Measurements from ENCODE around the gene HADH.
A peak's percentile ranks its signal among the peaks of the same experiment; 100 is the strongest.
"Not testable (repeated sequence)": the region's sequence is repeated elsewhere in the genome, so short reads cannot be mapped to it uniquely, and the experiment has no call there.

The HADH gene

DNA sequence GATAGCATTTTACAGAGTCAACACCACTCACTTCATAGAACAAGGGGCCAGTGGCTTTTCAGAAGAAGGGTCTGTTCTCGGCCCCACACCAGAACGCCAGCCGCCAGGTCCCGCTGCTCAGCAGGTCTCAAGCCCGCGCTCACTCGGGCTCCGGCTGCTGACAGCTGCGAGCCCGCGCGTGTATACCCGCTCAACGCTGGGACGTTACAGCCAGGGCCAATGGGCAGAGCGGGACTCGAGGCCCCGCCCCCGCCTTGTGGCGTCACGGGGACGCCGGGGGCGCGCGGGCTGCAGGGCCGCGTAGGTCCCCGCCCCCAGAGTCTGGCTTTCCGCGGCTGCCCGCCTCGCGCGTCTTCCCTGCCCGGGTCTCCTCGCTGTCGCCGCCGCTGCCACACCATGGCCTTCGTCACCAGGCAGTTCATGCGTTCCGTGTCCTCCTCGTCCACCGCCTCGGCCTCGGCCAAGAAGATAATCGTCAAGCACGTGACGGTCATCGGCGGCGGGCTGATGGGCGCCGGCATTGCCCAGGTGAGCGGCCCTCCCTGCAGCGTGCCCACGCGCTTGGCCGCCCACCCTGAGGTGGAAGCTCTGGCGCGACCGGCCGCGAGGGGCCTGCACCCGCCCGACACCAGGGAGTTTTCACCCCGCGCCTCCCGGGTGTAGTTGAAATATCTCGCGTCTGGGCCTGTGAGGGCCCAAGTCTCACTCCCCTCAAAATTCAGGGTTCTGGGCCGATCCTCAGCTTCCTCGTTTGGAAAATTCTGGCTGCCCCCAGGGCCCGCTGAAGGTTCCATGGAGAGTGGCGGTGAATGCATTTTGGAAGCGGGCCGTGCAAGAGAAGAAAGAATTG lies at the start of gene HADH:
TSS of gene HADH (plus strand) at position 353 of the 850 bp plus-strand sequence. CDS start at position 397, 44 bp downstream.
- peak; percentile 88 to 94 for DNase-seq (ENCODE audit: low read depth in 2 of 2)

GRCh38 chr4:107945809-107946208 lies 43.9 kb upstream of the HADH start:
- DNase-seq (ENCODE audit: low read depth in 2 of 2): no peak

- no peak for DNase-seq (ENCODE audit: low read depth in 2 of 2)
Observed at GRCh38 chr4:107950746-107951540, 38.7 kb upstream of the HADH start.

DNA sequence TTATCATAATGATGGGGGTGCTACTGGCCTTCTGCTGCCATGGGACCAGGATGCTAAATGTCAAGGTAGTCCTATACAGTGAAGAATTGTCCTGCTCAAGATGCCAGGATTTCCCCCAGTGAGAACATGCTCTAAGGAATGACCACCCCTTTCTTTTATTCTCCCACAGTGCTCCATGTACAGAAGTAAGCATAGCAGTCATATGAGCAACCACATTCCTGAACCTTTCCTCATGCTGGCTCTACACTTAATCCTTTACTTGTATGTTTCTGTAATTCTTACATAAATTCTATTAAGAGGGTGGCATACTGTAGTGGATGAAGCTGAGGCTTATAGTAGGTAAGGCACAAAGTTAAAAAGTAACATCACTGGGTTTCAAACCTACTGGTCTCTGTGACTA lies 38.1 kb upstream of the HADH start:
- no peak for DNase-seq (ENCODE audit: low read depth in 2 of 2)

- DNase-seq (ENCODE audit: low read depth in 2 of 2): no peak
Observed at GRCh38 chr4:107956011-107956410, 33.7 kb upstream of the HADH start.

DNA sequence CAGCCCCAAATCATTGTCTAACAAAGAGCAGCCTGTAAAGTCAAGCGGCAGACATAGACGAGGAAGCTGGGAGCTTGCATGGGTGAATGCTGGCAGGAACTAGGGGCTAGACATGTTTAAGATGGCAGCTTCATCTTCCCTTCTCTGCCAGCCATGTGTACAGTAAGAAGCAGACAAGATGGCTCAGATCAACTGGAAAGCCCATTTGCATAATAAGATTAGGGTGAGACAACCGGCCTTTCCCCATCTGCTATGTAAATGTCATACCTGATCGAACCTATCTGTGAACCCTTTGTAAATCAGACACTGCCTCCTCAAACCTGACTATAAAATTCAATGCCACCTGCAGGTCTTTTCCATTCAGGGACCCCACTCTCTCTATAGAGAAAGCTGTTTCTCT lies 22.8 kb upstream of the HADH start:
- DNase-seq (ENCODE audit: low read depth in 2 of 2): no peak

DNA sequence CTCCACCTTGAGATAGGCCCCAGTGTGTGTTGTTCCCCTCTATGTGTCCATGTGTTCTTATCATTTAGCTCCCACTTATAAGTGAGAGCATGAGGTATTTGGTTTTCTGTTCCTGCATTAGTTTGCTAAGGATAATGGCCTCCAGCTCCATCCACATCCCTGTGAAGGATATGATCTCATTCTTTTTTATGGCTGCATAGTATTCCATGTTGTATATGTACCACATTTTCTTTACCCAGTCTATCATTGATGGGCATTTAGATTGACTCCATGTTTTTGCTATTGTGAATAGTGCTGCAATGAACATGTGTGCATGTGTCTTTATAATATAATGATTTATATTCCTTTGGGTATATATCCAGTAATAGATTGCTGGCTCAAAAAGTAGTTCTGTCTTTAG lies 22.2 kb upstream of the HADH start:
- not testable (repeated sequence) for DNase-seq (ENCODE audit: low read depth in 2 of 2)

DNA sequence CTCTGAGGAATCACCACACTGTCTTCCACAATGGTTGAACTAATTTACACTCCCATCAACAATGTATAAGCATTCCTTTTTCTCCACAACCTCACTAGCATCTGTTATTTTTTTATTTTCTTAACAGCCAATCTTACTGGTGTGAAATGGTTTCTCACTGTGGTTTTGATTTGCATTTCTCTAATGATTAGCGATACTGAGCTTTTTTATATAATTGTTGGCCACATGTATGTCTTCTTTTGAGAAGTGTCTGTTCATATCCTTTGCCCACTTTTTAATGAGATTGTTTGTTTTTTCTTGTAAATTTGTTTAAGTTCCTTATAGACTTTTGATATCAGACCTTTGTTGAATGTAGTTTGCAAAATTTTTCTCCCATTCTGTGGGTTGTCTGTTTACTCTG lies 21.8 kb upstream of the HADH start:
- not testable (repeated sequence) for DNase-seq (ENCODE audit: low read depth in 2 of 2)

DNA sequence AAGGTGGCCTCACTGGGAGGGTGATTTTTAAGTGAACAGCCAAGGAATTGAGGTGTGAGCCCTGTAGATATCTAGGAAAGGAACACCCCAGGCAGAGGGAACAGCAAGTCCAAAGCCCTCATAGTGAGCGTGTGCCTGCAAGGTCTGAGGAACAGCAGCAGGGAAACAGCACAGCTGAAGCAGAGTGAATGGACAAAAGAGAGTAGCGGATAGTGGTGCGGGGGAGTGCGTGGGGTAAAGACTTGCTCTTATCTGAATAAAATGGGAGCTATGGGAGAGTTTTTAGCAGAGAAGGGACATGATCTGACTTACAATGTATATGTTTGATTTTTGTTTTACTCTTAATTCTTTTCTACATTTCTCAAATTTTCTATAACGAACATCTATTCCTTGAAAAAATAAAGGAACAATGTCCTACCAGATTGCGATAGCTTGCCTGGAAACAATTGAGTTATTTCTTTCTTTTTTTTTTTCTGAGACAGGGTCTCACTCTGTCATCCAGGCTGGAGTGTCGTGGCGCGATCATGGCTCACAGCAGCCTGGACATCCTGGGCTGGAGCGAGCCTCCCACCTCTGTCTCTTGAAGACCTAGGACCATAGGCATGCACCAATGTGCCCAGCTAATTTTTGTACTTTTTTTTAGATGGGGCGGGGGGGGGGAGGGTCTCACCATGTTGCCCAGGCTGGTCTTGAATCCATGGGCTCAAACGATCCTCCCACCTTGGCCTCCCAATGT lies 19.5 kb upstream of the HADH start:
- DNase-seq (ENCODE audit: low read depth in 2 of 2): no peak

GRCh38 chr4:107972605-107973004 lies 17.1 kb upstream of the HADH start:
- DNase-seq (ENCODE audit: low read depth in 2 of 2): no peak

GRCh38 chr4:107974523-107974922 lies 15.2 kb upstream of the HADH start:
- no peak for DNase-seq (ENCODE audit: low read depth in 2 of 2)

- no peak for DNase-seq (ENCODE audit: low read depth in 2 of 2)
Observed at GRCh38 chr4:107977482-107977881, 12.2 kb upstream of the HADH start.

- DNase-seq (ENCODE audit: low read depth in 2 of 2): no peak
Observed at GRCh38 chr4:107977966-107978705, 11.6 kb upstream of the HADH start.

- no peak for DNase-seq (ENCODE audit: low read depth in 2 of 2)
Observed at GRCh38 chr4:107978716-107979451, 10.8 kb upstream of the HADH start.

DNA sequence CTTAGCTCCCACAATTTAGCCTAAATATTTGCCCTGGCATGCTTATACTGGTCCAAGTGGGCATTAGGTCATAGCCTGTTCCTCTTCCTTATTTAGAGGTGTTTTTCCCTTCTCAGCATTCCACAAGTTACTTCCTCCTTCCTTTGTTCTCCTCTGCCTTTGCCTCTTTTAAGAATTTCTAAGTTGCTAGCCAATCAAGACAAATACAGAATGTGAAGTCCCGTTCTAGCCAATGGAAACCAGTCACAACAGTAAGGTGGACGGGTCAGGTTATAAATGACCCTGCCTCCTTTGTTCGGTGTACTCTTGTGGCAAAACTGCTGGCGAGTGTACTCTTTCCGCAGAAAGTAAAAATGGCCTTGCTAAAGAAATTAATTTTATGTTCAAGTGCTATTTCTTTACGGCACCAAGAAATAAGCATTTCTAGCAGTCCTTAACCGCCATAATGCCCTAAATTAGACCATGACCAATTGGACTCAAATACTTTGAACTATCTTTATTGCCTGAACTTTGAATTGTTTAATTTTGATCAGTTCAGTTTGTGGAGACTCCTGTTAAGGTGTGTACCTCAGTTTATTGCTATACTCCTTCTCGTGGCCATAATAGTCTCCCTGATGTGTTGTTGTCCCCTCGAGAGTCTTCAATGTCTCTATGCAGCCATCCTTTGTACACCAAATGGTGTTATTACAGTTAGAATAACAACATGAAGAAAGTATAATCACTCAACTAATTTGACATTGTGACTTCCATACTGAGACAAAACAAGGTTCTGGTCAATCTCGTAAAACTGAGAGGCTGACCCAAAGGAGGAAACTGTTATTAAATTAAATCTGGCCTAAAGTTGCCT lies 1.6 kb upstream of the HADH start:
- DNase-seq (ENCODE audit: low read depth in 2 of 2): no peak

DNA sequence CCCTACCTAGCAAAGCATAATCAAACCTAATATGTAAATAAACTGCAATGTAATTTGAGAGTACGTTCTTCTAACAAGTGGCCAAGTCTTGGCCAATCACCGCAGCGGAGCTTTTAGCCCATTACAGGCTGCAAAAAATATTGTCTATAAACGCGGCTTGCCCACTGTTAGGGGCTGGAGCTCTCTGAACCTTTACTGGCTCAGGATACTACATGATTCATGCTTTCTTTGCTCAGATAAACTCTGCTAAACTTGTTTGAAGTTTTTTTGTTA lies 990 bp upstream of the HADH start:
- no peak for DNase-seq (ENCODE audit: low read depth in 2 of 2)

DNA sequence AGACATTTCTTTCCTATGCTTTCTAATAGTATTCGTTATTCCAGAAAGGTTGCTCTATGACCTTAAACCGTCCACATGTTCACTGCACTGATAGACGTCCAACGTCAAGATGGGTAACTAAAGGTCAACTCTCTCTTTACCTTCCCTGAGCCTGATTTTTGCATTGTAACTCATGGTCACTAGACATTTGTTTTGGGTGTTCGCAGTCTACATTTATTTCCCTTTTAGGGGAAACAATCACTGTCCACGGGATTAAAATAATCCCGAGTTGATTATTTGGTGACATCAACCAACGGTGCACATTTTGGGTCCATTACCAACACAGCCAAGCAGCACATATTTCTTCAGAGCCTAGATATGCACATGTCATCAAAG lies 540 bp upstream of the HADH start:
- no peak for DNase-seq (ENCODE audit: low read depth in 2 of 2)

- DNase-seq (ENCODE audit: low read depth in 2 of 2): no peak
Observed at GRCh38 chr4:107991945-107992630, 2.4 kb downstream of the HADH start.

DNA sequence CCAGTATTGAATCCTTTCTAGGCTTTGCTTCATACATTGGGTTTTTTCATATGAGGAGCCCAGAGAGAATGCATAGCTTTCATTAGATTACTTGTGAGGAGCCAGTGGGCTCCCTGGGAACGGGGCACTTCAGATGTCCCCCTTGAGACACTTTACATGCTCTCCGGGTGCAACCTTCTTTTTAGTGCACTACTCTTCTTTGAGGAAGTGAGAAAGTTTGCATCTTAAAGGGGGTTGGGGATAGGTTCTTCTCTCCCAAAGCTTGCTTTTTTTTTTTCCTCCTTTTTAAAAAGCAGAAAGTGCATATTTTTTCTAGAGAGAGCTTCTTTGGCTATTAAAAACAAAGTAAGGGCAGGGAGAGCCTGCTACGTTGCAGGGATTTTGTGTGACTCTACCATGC lies 4.3 kb downstream of the HADH start:
- DNase-seq (ENCODE audit: low read depth in 2 of 2): no peak

DNA sequence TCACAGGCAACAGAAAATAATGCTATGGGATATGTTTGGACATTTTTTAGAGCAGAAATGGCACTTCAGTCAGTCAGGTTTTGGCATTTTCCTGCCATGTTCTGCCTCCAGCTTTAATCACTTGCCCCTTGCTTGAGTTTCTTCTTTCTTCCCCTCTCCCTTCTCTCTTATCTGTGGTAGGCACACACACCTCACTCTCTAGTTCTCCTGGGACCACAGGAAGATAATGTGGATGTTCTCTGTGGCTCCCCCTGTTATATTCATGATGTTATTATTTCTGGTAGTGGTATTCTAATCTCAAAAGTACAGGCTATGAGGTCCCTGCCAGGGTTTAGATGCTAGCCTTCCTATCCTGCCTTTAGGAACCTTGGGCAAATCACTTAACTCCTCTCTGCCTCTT lies 5.2 kb downstream of the HADH start:
- no peak for DNase-seq (ENCODE audit: low read depth in 2 of 2)
